ENCODE data around the gene PRKN.

DNA sequence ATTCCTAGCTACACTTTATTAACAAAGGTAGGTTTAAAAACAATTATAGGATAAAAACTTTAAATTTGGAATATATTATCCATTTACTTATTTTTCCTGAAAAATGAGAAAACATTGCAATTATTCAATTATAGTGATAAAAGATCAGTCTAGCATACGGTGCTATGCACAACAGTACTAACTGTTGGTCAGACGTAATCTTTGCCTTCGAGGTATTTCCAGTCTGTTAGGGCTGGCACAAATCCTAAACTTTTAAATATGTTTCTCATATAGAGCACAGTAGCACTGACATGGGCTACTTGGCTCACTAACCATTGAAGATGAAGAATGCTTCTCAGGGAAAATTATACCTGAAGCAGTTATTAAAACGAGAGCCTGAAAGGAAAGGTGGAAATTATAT lies 214.8 kb downstream of the PRKN start:
- TF ChIP-seq ZFP3 (CRISPR knock-in tag; IDR thresholded peaks at IDR 0.05): no peak
- no peak for TF ChIP-seq CSRNP3 (CRISPR knock-in tag; IDR thresholded peaks at IDR 0.05)
- no peak for TF ChIP-seq OSR1 (CRISPR knock-in tag; IDR thresholded peaks at IDR 0.05)
- TF ChIP-seq RARB (CRISPR knock-in tag; IDR thresholded peaks at IDR 0.05): no peak
- no peak for TF ChIP-seq TSHZ2 (CRISPR knock-in tag; IDR thresholded peaks at IDR 0.05)
- TF ChIP-seq ZC3H10 (CRISPR knock-in tag; IDR thresholded peaks at IDR 0.05): no peak

Measured in SK-N-SH treated with all-trans-retinoic acid at 6 μM for 48 hours (cell line).